Calu3 (cell line): ENCODE measurements around the gene SPTB. TPM values are rescaled to one million over a fixed set of nuclear protein-coding genes. Genes with fewer than 3 reads are reported as not detected.

ENCODE experiments used
- BruUV-seq: library from RNA; stranded (reverse); fragments of 400-500 nt; replicated peaks from 2 replicates; lab custom pipeline; 2021; lab: Mats Ljungman, UMichigan
- CTCF ChIA-PET: fragments of 300-600 bp; sonication (Branson Sonifier 250); formaldehyde crosslinking; loops from one replicate; lab custom pipeline; 2022; ENCODE audit warnings: antibody characterized with exemption; lab: Charles Lee
- DNase-seq: peaks from one replicate; pipeline ENCODE4 v3.0.0; 2022
- H3K27ac Mint-ChIP-seq: one replicate; pipeline ENCODE4 v1.8.0; 2022; ENCODE audit warnings: mixed read lengths; ENCODE audit not compliant: unreplicated experiment
- H3K27me3 Mint-ChIP-seq: one replicate; pipeline ENCODE4 v1.8.0; 2022; ENCODE audit warnings: mixed read lengths; ENCODE audit not compliant: unreplicated experiment
- H3K36me3 Mint-ChIP-seq: one replicate; pipeline ENCODE4 v1.8.0; 2022; ENCODE audit warnings: mild to moderate bottlenecking, moderate library complexity, mixed read lengths; ENCODE audit not compliant: insufficient read depth, unreplicated experiment
- H3K4me1 Mint-ChIP-seq: one replicate; pipeline ENCODE4 v1.8.0; 2022; ENCODE audit warnings: mild to moderate bottlenecking, low read depth, mixed read lengths; ENCODE audit not compliant: unreplicated experiment
- H3K4me3 Mint-ChIP-seq: one replicate; pipeline ENCODE4 v1.8.0; 2022; ENCODE audit warnings: mild to moderate bottlenecking, low read depth, moderate library complexity, mixed read lengths; ENCODE audit not compliant: unreplicated experiment
- H3K9me3 Mint-ChIP-seq: one replicate; pipeline ENCODE4 v1.8.0; 2022; ENCODE audit warnings: low read depth, mixed read lengths; ENCODE audit not compliant: unreplicated experiment
- CTCF ChIP-seq: fragments of 200-600 bp; IDR thresholded peaks from one replicate; pipeline ENCODE4 v1.8.0; 2022; ENCODE audit warnings: antibody characterized with exemption; ENCODE audit not compliant: unreplicated experiment
- intact Hi-C: fragments of 100-400 bp; cut with micrococcal nuclease; formaldehyde crosslinking; loops from one replicate; pipeline ENCODE4 v1.10.0; 2022; ENCODE audit not compliant: unreplicated experiment
- microRNA-seq: library from miRNA; unstranded; fragments of <30 nt; microRNA quantifications from one replicate; pipeline ENCODE4 v1.2.0, GENCODE V29; 2022
- total RNA-seq: library from RNA; stranded (reverse); gene quantifications from 2 replicates; pipeline ENCODE4 v1.2.3, GENCODE V29; 2022

SPTB gene
- total RNA-seq, 1 experiment from 2014 or later = not detected

- TF ChIP-seq CTCF = no peak
- Mint-ChIP-seq H3K27me3 (peaks cover 18% of the 10 kb centered on the region), H3K4me1 (peaks cover 23% of the 10 kb centered on the region), H3K4me3 (no peak overlapping the region), H3K27ac (no peak overlapping the region), H3K9me3 (no peaks in the 10 kb centered on the region), H3K36me3 (peaks cover 30% of the 10 kb centered on the region)
- CTCF ChIA-PET = interaction anchor here (0.7 kb wide), 1 partner anchor 8 kb away, joined by 3 read pairs; no protein-coding TSS in a partner anchor
- no peak for DNase-seq
- intact Hi-C loops = no loop called here
- no TSS peak for BruUV-seq
Observed at GRCh38 chr14:64700894-64701293, 178.8 kb downstream of the SPTB start.

GRCh38 chr14:64700290-64700689 lies 179.4 kb downstream of the SPTB start:
- no TSS peak for BruUV-seq
- no peak for DNase-seq
- H3K36me3 Mint-ChIP-seq = peaks cover 24% of the 10 kb centered on the region
- no peak for TF ChIP-seq CTCF
- no peak overlapping the region for H3K4me3 Mint-ChIP-seq
- H3K27me3 Mint-ChIP-seq = peaks cover 24% of the 10 kb centered on the region
- H3K9me3 Mint-ChIP-seq = no peaks in the 10 kb centered on the region
- H3K4me1 Mint-ChIP-seq = peaks cover 18% of the 10 kb centered on the region
- CTCF ChIA-PET = interaction anchor here (0.7 kb wide), 1 partner anchor 8 kb away, joined by 3 read pairs; no protein-coding TSS in a partner anchor
- H3K27ac Mint-ChIP-seq = no peak overlapping the region
- intact Hi-C loops = no loop called here

GRCh38 chr14:64698903-64699302 lies 180.8 kb downstream of the SPTB start:
- CTCF ChIA-PET = interaction anchor here (0.8 to 1.3 kb wide), 8 partner anchors 9 to 66 kb away, joined by 3 to 13 read pairs (median 4); no protein-coding TSS in a partner anchor
- intact Hi-C loops = no loop called here
- Mint-ChIP-seq H3K27ac (peak overlapping the region; percentile 42), H3K4me3 (no peak overlapping the region), H3K27me3 (peaks cover 38% of the 10 kb centered on the region), H3K4me1 (peaks cover 17% of the 10 kb centered on the region), H3K9me3 (no peaks in the 10 kb centered on the region), H3K36me3 (peaks cover 10% of the 10 kb centered on the region)
- peak; percentile 57 for DNase-seq
- no peak for TF ChIP-seq CTCF
- no TSS peak for BruUV-seq

GRCh38 chr14:64696355-64696857 lies 183.3 kb downstream of the SPTB start:
- intact Hi-C loops = no loop called here
- no peak for DNase-seq
- CTCF ChIA-PET = interaction anchor here (0.6 kb wide), 1 partner anchor 235 kb away, joined by 3 read pairs; no protein-coding TSS in a partner anchor
- H3K27ac Mint-ChIP-seq = no peak overlapping the region
- peaks cover 48% of the 10 kb centered on the region for H3K27me3 Mint-ChIP-seq
- no peak for TF ChIP-seq CTCF
- H3K4me3 Mint-ChIP-seq = no peak overlapping the region
- no TSS peak for BruUV-seq
- H3K36me3 Mint-ChIP-seq = no peaks in the 10 kb centered on the region
- H3K4me1 Mint-ChIP-seq = no peaks in the 10 kb centered on the region
- no peaks in the 10 kb centered on the region for H3K9me3 Mint-ChIP-seq

Small RNA genes lying within 50 kb of the gene (microRNA-seq; reads per million reads assigned to microRNA genes)
- gene MIR7855 = not detected

Other genes with a start within 250 kb of the SPTB start
- 39.0 and 53.6 TPM in 2 replicates for gene PLEKHG3, start 175.5 kb downstream of the SPTB start, total RNA-seq
- 48.5 and 48.8 TPM in 2 replicates for gene CHURC1, start 34.5 kb upstream of the SPTB start, total RNA-seq
- 188 and 260 TPM in 2 replicates for gene GPX2, start 62.8 kb upstream of the SPTB start, total RNA-seq
- 20.7 and 22.8 TPM in 2 replicates for gene RAB15, start 92.4 kb upstream of the SPTB start, total RNA-seq
- gene FNTB, start 107.0 kb upstream of the SPTB start, total RNA-seq = 15.0 and 17.6 TPM in 2 replicates
- gene MAX, start 222.6 kb upstream of the SPTB start, total RNA-seq = 83.6 and 85.2 TPM in 2 replicates